Activated CD8-positive, alpha-beta T cell treated with anti-CD3 and anti-CD28 coated beads, Interleukin-2, amount 10 ng/mL, durations not matched to agents 7 days and 5 days (primary cell): ENCODE measurements around the gene SRCIN1. TPM values are rescaled to one million over a fixed set of nuclear protein-coding genes. Genes with fewer than 3 reads are reported as not detected.

Source experiments
- ATAC-seq: fragments of 150-1000 bp; cut with Tn5 transposase; one replicate; pipeline ENCODE4 v1.10.0; 2021; ENCODE audit warnings: moderate library complexity
- CTCF ChIA-PET: fragments of 350-600 bp; sonication (Branson Sonifier 250); formaldehyde crosslinking; loops from one replicate; lab custom pipeline; 2021; ENCODE audit warnings: antibody characterized with exemption; lab: Charles Lee
- POLR2A ChIA-PET: fragments of 350-600 bp; sonication (Branson Sonifier 250); formaldehyde crosslinking; loops from one replicate; lab custom pipeline; 2021; ENCODE audit warnings: antibody characterized with exemption; lab: Charles Lee
- DNase-seq: peaks from one replicate; pipeline ENCODE4 v3.0.0-alpha.2; 2020
- H3K27ac Mint-ChIP-seq: one replicate; pipeline ENCODE4 v1.8.0; 2021; ENCODE audit warnings: mild to moderate bottlenecking, mixed read lengths
- H3K27me3 Mint-ChIP-seq: one replicate; pipeline ENCODE4 v1.8.0; 2021; ENCODE audit warnings: low read depth, mixed read lengths
- H3K36me3 Mint-ChIP-seq: one replicate; pipeline ENCODE4 v1.8.0; 2021; ENCODE audit warnings: low read depth, mixed read lengths
- H3K4me1 Mint-ChIP-seq: one replicate; pipeline ENCODE4 v1.8.0; 2021; ENCODE audit warnings: low read depth, mixed read lengths
- H3K4me3 Mint-ChIP-seq: one replicate; pipeline ENCODE4 v1.8.0; 2021; ENCODE audit warnings: mild to moderate bottlenecking, mixed read lengths
- H3K9me3 Mint-ChIP-seq: one replicate; pipeline ENCODE4 v1.8.0; 2022; ENCODE audit warnings: mixed read lengths; ENCODE audit not compliant: insufficient read depth
- total RNA-seq, 2 experiments: library from RNA; stranded (reverse); gene quantifications; one replicate each; pipeline ENCODE4 v1.2.3, GENCODE V29; 2021

Gene SRCIN1
- total RNA-seq, 2 experiments from 2014 or later = 0.34 TPM; not detected in 1

DNA sequence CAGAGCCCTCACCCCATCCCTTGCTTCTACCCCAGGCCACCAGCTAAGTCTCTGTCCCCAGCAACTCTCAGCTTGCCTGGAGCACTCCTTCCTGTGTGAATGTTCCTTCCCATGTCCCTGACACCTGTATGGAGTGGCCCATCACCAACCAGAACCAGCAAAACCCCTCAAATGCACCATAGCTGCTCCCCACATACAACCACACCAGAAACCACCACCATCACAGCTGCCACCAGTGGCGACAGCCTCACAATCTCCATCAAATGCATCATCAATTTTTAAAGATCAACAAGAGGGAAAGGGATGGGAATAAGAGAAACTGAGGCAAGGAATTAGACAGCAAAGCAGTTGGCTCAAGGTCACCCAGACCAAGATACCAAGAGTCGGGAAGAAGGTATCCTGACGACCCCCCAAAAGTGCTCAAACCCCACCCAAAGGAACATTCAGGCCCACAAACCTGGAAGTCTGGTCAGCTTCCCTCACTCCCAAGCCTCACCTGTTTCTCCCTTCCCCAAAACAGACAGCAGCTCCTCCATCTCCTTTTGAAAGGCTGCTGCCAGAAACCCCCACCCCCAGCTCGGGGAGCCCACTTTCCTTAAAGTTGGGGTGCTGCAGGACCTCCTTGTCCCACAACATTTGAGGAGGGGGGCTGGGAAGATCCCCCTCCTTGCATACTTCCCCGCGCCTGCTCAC, 1.8 kb downstream of the SRCIN1 start:
- no peaks in the 10 kb centered on the region for H3K9me3 Mint-ChIP-seq
- no peaks in the 10 kb centered on the region for H3K36me3 Mint-ChIP-seq
- H3K4me3 Mint-ChIP-seq = no peak overlapping the region
- CTCF ChIA-PET = interaction anchor here (2.8 to 4.3 kb wide), 3 partner anchors 20 to 63 kb away, joined by 10 to 37 read pairs (median 12); no protein-coding TSS in a partner anchor
- H3K4me1 Mint-ChIP-seq = peaks cover 19% of the 10 kb centered on the region
- no peak overlapping the region for H3K27ac Mint-ChIP-seq
- no peak for ATAC-seq
- DNase-seq = no peak
- POLR2A ChIA-PET = no interaction called here
- H3K27me3 Mint-ChIP-seq = peaks cover 71% of the 10 kb centered on the region

DNA sequence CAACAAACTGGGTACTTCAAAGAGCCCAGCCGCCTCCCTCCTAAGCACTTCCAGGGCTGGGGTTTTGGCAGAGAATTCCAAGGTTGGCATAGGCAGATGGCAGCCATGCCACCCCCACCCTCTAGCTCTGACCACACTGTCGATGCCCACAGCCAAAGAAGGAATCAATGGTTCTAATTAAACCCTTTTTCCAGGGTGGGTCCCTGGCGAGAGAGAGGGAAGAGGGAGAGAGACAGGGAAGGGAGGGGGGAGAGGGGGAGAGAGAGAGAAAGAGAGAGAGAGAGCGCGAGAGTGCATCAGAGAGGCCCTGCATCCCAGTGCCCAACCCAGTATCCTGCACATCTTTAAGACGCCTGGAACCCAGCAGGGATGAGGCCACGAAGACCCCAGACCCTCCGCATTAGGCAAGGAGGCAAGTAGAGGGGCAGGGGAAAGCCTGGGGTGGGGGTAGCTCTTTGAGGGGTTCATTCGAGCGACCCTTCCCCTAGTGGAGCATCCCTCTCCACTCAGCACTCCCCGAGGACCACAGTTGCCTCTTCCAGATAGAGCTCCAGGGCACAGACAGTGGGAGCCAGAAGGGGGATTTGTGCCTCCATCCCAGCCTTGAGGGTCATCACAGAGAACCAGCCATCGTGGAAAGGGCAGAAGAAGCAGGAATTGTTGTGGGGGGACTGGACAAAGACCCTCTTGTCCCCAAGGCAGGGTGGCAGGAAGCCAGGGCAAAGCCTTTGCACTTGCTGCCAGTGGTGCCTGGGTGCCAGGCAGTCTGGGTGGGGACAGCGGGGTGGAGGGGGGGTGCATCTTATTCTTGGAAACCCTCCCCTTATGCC, 2.6 kb downstream of the SRCIN1 start:
- DNase-seq = no peak
- H3K4me3 Mint-ChIP-seq = no peak overlapping the region
- H3K27me3 Mint-ChIP-seq = peaks cover 70% of the 10 kb centered on the region
- ChIA-PET CTCF (interaction anchor here (0.6 to 4.3 kb wide), 5 partner anchors 12 to 1125 kb away, joined by 3 to 37 read pairs (median 10); no protein-coding TSS in a partner anchor), POLR2A (no interaction called here)
- H3K36me3 Mint-ChIP-seq = no peaks in the 10 kb centered on the region
- ATAC-seq = no peak
- H3K4me1 Mint-ChIP-seq = peaks cover 19% of the 10 kb centered on the region
- no peak overlapping the region for H3K27ac Mint-ChIP-seq
- H3K9me3 Mint-ChIP-seq = no peaks in the 10 kb centered on the region

DNA sequence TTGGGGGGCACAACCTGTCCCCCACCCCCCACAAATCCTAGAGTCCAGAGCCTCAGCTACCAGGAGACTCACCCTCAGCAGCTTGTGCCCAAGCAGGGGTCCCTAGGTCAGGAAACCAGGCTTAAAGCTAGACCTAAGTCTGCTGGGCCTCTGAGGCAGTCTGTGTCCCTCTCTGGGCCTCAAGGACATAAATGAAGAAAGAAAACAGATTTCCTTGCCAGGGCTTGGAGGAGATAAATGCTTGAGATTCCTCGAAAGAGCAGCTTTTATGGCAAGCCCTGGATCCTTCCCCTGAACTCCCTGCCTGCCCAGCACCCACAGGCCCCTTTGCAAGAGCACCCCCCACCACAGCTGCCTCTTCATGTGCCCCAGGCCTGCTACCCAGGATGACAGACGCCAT, 3.3 kb downstream of the SRCIN1 start:
- no peak overlapping the region for H3K4me3 Mint-ChIP-seq
- POLR2A ChIA-PET = no interaction called here
- no peak overlapping the region for H3K27ac Mint-ChIP-seq
- no peak for ATAC-seq
- peaks cover 70% of the 10 kb centered on the region for H3K27me3 Mint-ChIP-seq
- no peaks in the 10 kb centered on the region for H3K9me3 Mint-ChIP-seq
- no peaks in the 10 kb centered on the region for H3K36me3 Mint-ChIP-seq
- DNase-seq = no peak
- CTCF ChIA-PET = interaction anchor here (0.6 to 4.3 kb wide), 5 partner anchors 11 to 1125 kb away, joined by 3 to 37 read pairs (median 10); no protein-coding TSS in a partner anchor
- H3K4me1 Mint-ChIP-seq = peaks cover 22% of the 10 kb centered on the region

GRCh38 chr17:38601539-38602351, 4.0 kb downstream of the SRCIN1 start:
- Mint-ChIP-seq H3K9me3 (no peaks in the 10 kb centered on the region), H3K27me3 (peaks cover 70% of the 10 kb centered on the region), H3K27ac (no peak overlapping the region), H3K36me3 (no peaks in the 10 kb centered on the region), H3K4me1 (peaks cover 23% of the 10 kb centered on the region), H3K4me3 (no peak overlapping the region)
- DNase-seq (no peak), ATAC-seq (no peak)
- POLR2A ChIA-PET = no interaction called here
- CTCF ChIA-PET = interaction anchor here (2.1 to 4.3 kb wide), 4 partner anchors 18 to 66 kb away, joined by 8 to 37 read pairs (median 11); no protein-coding TSS in a partner anchor

DNA sequence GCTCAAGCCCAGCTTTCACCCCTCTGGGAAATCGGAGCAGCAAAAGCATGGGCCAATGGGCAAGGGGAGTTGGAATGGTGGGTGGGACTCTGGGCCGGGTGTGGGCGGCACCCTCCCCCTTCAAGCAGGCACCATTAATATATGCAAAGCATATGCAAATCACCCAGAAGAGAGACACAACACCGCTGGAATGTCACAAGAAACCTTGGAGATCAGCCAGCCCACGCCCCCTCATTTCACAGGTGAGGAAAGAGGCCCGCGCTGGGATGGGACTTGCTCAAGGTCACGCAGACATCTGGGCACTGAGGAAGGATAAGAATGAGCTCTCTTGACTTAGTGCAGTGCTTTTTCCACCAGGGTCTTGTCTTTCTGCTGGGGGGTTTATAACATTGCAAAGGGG, 4.8 kb downstream of the SRCIN1 start:
- ChIA-PET CTCF (interaction anchor here (2.1 to 3.7 kb wide), 2 partner anchors 17 to 43 kb away, joined by 8 to 12 read pairs; no protein-coding TSS in a partner anchor), POLR2A (no interaction called here)
- peaks cover 71% of the 10 kb centered on the region for H3K27me3 Mint-ChIP-seq
- H3K36me3 Mint-ChIP-seq = no peaks in the 10 kb centered on the region
- H3K4me1 Mint-ChIP-seq = peaks cover 23% of the 10 kb centered on the region
- H3K27ac Mint-ChIP-seq = no peak overlapping the region
- H3K4me3 Mint-ChIP-seq = no peak overlapping the region
- DNase-seq = no peak
- H3K9me3 Mint-ChIP-seq = no peaks in the 10 kb centered on the region
- ATAC-seq = no peak

DNA sequence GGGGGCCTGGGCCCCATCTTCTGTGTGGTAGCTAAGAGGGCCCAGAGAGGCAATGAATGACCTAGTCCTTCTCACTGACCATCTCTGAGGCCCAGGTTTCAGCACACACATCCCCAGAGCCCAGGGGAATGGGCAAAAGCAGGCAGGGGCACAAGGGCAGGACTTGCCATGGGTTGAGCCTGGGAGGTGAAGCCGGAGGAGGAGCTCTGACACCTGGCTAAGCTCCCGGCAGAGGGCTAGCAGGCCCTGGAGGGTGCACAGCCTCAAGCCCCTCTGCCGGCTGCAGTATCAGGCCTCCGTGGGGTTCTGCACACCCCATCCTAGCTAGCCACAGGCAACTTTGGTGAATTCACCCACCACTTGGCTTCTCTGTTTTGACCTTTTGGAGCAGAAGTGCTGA, 5.3 kb downstream of the SRCIN1 start:
- H3K4me1 Mint-ChIP-seq = peaks cover 23% of the 10 kb centered on the region
- H3K27ac Mint-ChIP-seq = no peak overlapping the region
- ATAC-seq = no peak
- no peaks in the 10 kb centered on the region for H3K36me3 Mint-ChIP-seq
- POLR2A ChIA-PET = no interaction called here
- CTCF ChIA-PET = interaction anchor here (2.1 kb wide), 1 partner anchor 42 kb away, joined by 8 read pairs; no protein-coding TSS in a partner anchor
- no peaks in the 10 kb centered on the region for H3K9me3 Mint-ChIP-seq
- no peak for DNase-seq
- H3K27me3 Mint-ChIP-seq = peaks cover 74% of the 10 kb centered on the region
- H3K4me3 Mint-ChIP-seq = no peak overlapping the region

- Mint-ChIP-seq H3K27me3 (peaks cover 75% of the 10 kb centered on the region), H3K4me1 (peaks cover 23% of the 10 kb centered on the region), H3K36me3 (no peaks in the 10 kb centered on the region), H3K4me3 (no peak overlapping the region), H3K9me3 (no peaks in the 10 kb centered on the region), H3K27ac (no peak overlapping the region)
- ChIA-PET POLR2A (no interaction called here), CTCF (interaction anchor here (2.1 to 4.4 kb wide), 3 partner anchors 7 to 41 kb away, joined by 8 to 22 read pairs (median 19); partner anchors contain the start of gene SRCIN1)
- DNase-seq (no peak), ATAC-seq (no peak)
Measured at GRCh38 chr17:38599398-38599856, 6.3 kb downstream of the SRCIN1 start.

GRCh38 chr17:38598995-38599394, 6.8 kb downstream of the SRCIN1 start:
- DNase-seq (no peak), ATAC-seq (no peak)
- Mint-ChIP-seq H3K36me3 (no peaks in the 10 kb centered on the region), H3K4me1 (peaks cover 23% of the 10 kb centered on the region), H3K4me3 (no peak overlapping the region), H3K27ac (no peak overlapping the region), H3K27me3 (peaks cover 77% of the 10 kb centered on the region), H3K9me3 (no peaks in the 10 kb centered on the region)
- ChIA-PET POLR2A (no interaction called here), CTCF (interaction anchor here (2.6 to 4.4 kb wide), 3 partner anchors 8 to 40 kb away, joined by 13 to 22 read pairs (median 19); partner anchors contain the start of gene SRCIN1)

GRCh38 chr17:38598536-38598935, 7.2 kb downstream of the SRCIN1 start:
- ChIA-PET CTCF (interaction anchor here (2.6 to 4.4 kb wide), 3 partner anchors 8 to 40 kb away, joined by 13 to 22 read pairs (median 19); partner anchors contain the start of gene SRCIN1), POLR2A (no interaction called here)
- DNase-seq (peak; percentile 45), ATAC-seq (peak; percentile 46)
- H3K36me3 Mint-ChIP-seq = no peaks in the 10 kb centered on the region
- no peak overlapping the region for H3K4me3 Mint-ChIP-seq
- peaks cover 73% of the 10 kb centered on the region for H3K27me3 Mint-ChIP-seq
- H3K4me1 Mint-ChIP-seq = peaks cover 23% of the 10 kb centered on the region
- no peaks in the 10 kb centered on the region for H3K9me3 Mint-ChIP-seq
- no peak overlapping the region for H3K27ac Mint-ChIP-seq

GRCh38 chr17:38597375-38597774, 8.4 kb downstream of the SRCIN1 start:
- no peak for DNase-seq
- no peaks in the 10 kb centered on the region for H3K36me3 Mint-ChIP-seq
- no peaks in the 10 kb centered on the region for H3K9me3 Mint-ChIP-seq
- peak; percentile 18 for ATAC-seq
- H3K4me3 Mint-ChIP-seq = no peak overlapping the region
- no peak overlapping the region for H3K27ac Mint-ChIP-seq
- CTCF ChIA-PET = interaction anchor here (1.0 to 4.4 kb wide), 5 partner anchors 9 to 70 kb away, joined by 3 to 22 read pairs (median 13); partner anchors contain the start of gene SRCIN1
- peaks cover 34% of the 10 kb centered on the region for H3K4me1 Mint-ChIP-seq
- peaks cover 73% of the 10 kb centered on the region for H3K27me3 Mint-ChIP-seq
- POLR2A ChIA-PET = no interaction called here

- POLR2A ChIA-PET = no interaction called here
- Mint-ChIP-seq H3K4me1 (peaks cover 39% of the 10 kb centered on the region), H3K4me3 (no peak overlapping the region), H3K27ac (no peak overlapping the region), H3K9me3 (no peaks in the 10 kb centered on the region), H3K36me3 (no peaks in the 10 kb centered on the region), H3K27me3 (peaks cover 71% of the 10 kb centered on the region)
- CTCF ChIA-PET = interaction anchor here (1.0 to 4.4 kb wide), 5 partner anchors 10 to 71 kb away, joined by 3 to 22 read pairs (median 13); partner anchors contain the start of gene SRCIN1
- DNase-seq = no peak
- no peak for ATAC-seq
Measured at GRCh38 chr17:38596651-38597050, 9.1 kb downstream of the SRCIN1 start.
